ENCODE measurements around the gene FAM25G. TPM values are rescaled to one million over a fixed set of nuclear protein-coding genes. Genes with fewer than 3 reads are reported as not detected.
"Not testable (repeated sequence)": the region's sequence is repeated elsewhere in the genome, so short reads cannot be mapped to it uniquely, and the experiment has no call there.

FAM25G gene
- total RNA-seq, 6 experiments from 2014 or later: not detected

DNA sequence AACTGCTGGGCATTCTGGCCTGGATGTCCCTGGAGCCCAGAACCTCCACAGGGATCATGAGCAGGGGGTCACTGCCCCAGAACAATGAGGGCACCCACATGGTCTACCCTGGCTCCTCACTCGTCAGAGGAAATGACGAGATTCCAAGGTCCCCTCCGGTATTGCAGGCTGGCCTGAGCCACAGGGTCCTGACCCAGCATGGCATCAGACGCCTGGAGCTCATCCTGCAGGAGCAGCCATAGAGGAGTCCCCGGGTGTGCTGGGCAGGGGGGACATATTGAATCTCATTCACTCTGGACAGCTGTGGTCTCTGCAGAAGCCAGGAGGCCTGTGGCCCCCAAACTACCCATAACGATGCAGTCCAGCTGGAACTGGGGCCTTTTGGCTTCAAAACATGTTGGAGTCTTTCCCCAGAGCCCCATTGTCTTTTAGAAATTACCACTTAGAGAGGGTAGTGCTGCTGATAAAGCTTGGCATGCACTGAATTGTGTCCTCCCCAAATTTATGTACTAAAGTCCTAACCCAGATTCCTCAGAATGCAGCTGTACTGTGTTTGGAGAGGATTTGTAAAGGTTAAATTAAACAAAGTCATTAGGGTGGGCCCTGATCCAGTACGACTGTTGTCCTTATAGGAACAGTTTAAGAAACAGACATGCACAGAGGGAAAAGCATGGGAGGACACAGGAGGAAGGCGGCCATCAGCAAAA lies 35.3 kb downstream of the FAM25G start:
- DNase-seq: no peak
- peaks cover 14% of the 10 kb centered on the region for H3K27me3 Mint-ChIP-seq (ENCODE audit: insufficient read depth)
- no peaks in the 10 kb centered on the region for H3K9me3 Mint-ChIP-seq
- peaks cover 20% of the 10 kb centered on the region for H3K4me1 Mint-ChIP-seq (ENCODE audit: low read depth)
- no peaks in the 10 kb centered on the region for H3K36me3 Mint-ChIP-seq (ENCODE audit: low read depth)
- TF ChIP-seq, protein P1, sequence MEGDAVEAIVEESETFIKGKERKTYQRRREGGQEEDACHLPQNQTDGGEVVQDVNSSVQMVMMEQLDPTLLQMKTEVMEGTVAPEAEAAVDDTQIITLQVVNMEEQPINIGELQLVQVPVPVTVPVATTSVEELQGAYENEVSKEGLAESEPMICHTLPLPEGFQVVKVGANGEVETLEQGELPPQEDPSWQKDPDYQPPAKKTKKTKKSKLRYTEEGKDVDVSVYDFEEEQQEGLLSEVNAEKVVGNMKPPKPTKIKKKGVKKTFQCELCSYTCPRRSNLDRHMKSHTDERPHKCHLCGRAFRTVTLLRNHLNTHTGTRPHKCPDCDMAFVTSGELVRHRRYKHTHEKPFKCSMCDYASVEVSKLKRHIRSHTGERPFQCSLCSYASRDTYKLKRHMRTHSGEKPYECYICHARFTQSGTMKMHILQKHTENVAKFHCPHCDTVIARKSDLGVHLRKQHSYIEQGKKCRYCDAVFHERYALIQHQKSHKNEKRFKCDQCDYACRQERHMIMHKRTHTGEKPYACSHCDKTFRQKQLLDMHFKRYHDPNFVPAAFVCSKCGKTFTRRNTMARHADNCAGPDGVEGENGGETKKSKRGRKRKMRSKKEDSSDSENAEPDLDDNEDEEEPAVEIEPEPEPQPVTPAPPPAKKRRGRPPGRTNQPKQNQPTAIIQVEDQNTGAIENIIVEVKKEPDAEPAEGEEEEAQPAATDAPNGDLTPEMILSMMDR (IDR thresholded peaks at IDR 0.05): no peak
- H3K4me3 Mint-ChIP-seq: no peak overlapping the region
- no peak overlapping the region for H3K27ac Mint-ChIP-seq

DNA sequence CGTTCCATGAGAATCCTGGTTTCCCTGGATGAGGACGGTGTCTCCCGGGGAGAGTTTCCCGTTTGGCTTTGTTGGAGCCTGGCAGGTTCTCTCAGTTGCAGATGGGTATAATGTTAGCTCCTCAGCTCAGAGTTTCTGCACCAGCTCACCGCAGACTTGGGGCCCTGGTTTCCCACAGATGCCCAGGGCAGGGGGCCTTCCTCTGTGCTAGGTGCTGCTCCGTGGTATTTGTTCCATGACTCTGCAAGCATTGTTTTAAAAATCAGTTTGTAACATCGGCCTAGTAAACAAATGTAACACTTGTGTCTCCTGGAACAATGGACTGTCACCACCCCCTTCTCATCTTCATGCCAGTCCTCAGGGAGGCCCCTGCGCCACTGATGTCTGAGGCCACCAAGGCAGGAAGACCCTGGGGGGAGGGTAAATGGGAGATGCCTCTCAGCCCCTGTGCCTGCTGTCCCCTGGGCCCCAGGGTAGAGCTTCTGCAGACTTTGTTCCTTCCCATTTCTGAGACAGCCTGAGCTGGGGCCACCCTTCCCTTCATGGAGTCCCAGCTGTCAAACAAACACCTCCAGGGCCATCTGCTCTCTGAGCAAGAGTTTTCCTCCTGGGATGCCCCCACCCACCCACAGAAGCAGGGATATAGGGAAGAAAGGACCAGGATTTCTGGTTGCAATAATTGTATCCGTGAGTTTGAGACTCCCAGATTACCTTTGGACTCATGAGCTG lies 36.0 kb downstream of the FAM25G start:
- not testable (repeated sequence) for DNase-seq; H3K4me3 Mint-ChIP-seq; H3K36me3 Mint-ChIP-seq (ENCODE audit: low read depth); H3K27ac Mint-ChIP-seq; H3K9me3 Mint-ChIP-seq
- Mint-ChIP-seq H3K4me1 (ENCODE audit: low read depth) (peaks cover 15% of the 10 kb centered on the region), H3K27me3 (ENCODE audit: insufficient read depth) (peaks cover 14% of the 10 kb centered on the region)

DNA sequence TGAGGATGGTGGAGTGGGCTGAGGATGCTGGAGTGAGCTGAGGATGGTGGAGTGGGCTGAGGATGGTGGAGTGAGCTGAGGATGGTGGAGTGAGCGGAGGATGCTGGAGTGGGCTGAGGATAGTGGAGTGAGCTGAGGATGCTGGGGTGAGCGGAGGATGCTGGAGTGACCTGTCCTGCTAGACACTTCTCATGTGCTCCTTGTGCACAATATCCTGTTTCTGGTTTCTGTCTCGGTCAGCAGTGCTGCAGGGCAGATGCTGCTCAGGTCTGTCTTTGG lies 36.8 kb downstream of the FAM25G start:
- Mint-ChIP-seq H3K9me3 (no peaks in the 10 kb centered on the region), H3K4me3 (no peak overlapping the region), H3K36me3 (ENCODE audit: low read depth) (no peaks in the 10 kb centered on the region), H3K27ac (no peak overlapping the region), H3K27me3 (ENCODE audit: insufficient read depth) (peaks cover 19% of the 10 kb centered on the region), H3K4me1 (ENCODE audit: low read depth) (peaks cover 15% of the 10 kb centered on the region)
- TF ChIP-seq, protein P1 (IDR thresholded peaks at IDR 0.05): no peak
- DNase-seq: no peak

DNA sequence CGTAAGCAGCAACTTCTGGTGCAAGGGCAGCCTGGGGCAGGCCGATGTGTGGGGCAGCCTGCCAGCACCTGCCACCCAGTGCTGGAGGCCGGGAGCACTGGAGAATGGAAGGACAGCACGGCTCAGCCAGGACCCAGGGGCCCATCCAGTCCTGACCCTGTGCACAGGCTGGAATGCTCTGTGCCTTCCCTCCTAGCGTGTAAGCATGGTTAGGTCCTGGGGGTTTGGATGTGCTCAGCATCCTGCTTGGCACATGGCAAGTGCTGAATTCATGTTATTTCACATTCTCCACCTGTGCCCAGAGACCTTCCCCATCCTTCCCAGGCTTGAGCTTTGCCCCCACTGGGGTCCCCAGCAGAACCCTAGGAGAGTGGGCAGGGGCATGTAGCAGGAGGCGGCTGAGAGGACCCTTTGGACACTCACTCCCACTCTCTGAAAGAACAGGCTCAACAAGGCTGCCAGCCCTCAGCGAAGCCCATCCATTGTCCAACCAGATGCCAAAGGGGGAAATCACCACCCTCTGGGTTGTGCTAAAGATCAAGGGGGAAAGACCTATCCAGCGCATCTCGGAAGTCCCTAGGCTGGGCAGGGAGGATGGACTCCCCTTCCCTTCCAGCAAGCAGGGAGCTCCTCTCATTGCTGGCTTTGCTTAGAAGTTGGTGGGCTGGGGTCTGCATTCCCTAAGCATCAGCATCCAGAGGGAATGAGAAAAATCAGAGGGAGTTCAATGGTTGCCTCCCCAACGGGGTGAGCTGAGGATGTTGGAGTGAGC lies 37.3 kb downstream of the FAM25G start:
- DNase-seq: no peak
- Mint-ChIP-seq H3K27ac (no peak overlapping the region), H3K9me3 (no peaks in the 10 kb centered on the region), H3K4me3 (no peak overlapping the region), H3K4me1 (ENCODE audit: low read depth) (peaks cover 15% of the 10 kb centered on the region), H3K27me3 (ENCODE audit: insufficient read depth) (peaks cover 19% of the 10 kb centered on the region), H3K36me3 (ENCODE audit: low read depth) (no peaks in the 10 kb centered on the region)
- TF ChIP-seq, protein P1 (IDR thresholded peaks at IDR 0.05): no peak

DNA sequence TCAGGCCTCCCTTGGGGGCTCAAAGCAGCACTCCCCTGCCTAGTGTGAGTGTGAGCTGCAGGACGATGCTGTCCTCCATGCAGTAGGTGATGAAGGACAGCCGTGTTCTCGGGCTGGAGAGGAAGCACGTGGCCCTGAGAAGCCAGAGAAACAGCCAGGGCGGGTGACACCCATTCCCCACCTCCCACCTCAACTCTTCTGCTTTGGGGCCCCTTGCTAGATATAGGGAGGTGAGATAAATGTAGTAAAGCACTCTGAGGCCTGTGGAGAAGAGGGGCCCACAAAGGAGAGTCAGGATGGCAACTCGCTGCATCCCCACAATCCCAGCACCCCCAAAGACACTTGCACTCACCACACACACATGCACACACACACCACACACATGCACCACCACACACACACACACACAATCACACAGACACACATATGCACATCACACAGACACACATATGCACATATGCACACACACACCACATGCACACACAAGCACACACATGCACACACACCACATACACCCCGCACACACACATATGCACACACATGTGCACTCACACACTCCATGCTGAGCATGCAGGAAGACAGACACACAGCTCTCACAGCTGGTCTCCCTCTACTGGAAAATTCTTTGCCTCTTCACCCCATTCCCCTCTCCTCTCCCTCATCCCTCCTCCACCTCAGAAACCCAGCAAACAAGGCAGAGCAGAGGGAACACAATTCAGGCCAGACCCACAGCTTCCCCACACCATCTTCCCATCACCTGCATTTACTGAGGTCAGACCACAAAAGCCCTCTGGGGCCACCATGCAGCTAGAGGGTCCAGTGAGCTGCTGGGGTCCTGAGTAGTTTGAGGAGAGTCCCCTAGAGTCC lies 38.1 kb downstream of the FAM25G start:
- no peak for DNase-seq
- Mint-ChIP-seq H3K4me3 (no peak overlapping the region), H3K27me3 (ENCODE audit: insufficient read depth) (peaks cover 19% of the 10 kb centered on the region), H3K36me3 (ENCODE audit: low read depth) (no peaks in the 10 kb centered on the region), H3K9me3 (no peaks in the 10 kb centered on the region), H3K27ac (no peak overlapping the region), H3K4me1 (ENCODE audit: low read depth) (peaks cover 7% of the 10 kb centered on the region)
- TF ChIP-seq, protein P1 (IDR thresholded peaks at IDR 0.05): no peak
